GM12891 (cell line): ENCODE results near the gene TULP1.

Experiments used
- DNase-seq: peaks from one replicate; pipeline ENCODE4 v3.0.0; 2011; ENCODE audit warnings: low spot score; ENCODE audit not compliant: insufficient read length
- FAIRE-seq: peaks from 2 replicates; lab custom pipeline; 2011; peaks lifted over from hg19 to GRCh38; lab: Jason Lieb, UNC
- PAX5 ChIP-seq: IDR thresholded peaks from 2 replicates; pipeline ENCODE4 v1.6.1; 2011; ENCODE audit warnings: low read length, moderate library complexity, mild to moderate bottlenecking; ENCODE audit not compliant: insufficient read depth, severe bottlenecking
- POLR2A ChIP-seq: IDR thresholded peaks from 2 replicates; pipeline ENCODE4 v1.6.1; 2011; ENCODE audit warnings: low read depth, low read length, control low read depth
- POLR2AphosphoS5 ChIP-seq: IDR thresholded peaks from 2 replicates; pipeline ENCODE4 v1.6.1; 2011; ENCODE audit warnings: low read depth, low read length, control low read depth
- POU2F2 ChIP-seq: IDR thresholded peaks from 2 replicates; pipeline ENCODE4 v1.6.1; 2011; ENCODE audit warnings: low read depth, mild to moderate bottlenecking, control low read depth, low read length, moderate library complexity
- SPI1 ChIP-seq: IDR thresholded peaks from 2 replicates; pipeline ENCODE4 v1.6.1; 2011; ENCODE audit warnings: low read depth, low read length, control low read depth
- TAF1 ChIP-seq: IDR thresholded peaks from 2 replicates; pipeline ENCODE4 v1.6.1; 2011; ENCODE audit warnings: low read depth, low read length, control low read depth

The TULP1 gene

DNA sequence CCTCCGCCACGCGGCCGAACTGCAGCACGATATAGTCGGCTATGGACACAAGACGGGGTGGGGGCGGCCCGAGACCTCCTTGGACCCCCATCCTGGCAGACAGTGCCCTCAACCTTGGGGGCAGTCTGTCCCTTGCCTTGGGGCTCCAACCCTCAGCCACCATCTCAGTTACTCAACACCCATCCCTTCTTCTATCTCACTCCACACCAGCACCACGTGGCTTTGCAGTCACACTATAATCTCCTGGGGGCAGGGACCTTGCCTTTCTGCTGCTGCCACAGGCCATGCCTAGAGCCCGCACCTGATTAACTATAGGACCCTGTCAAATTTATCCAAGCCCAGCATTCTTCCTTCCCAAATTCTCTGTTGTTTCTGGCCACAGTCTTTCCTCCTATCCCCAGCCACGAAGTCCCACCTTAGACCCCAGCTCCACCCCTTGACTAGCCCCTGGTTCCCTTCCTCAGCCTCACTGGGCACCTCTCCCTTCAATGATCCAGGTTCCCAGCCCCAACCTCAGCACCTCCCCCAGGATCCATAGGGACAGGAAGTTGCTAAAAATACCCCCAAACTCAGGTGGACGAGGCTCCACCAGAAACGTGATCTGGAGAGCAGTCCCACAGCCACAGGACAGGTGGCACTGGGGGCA, 14.2 kb downstream of the TULP1 start:
- FAIRE-seq (no peak), DNase-seq (no peak)
- TF ChIP-seq TAF1 (no peak), POU2F2 (no peak), POLR2AphosphoS5 (no peak)

DNA sequence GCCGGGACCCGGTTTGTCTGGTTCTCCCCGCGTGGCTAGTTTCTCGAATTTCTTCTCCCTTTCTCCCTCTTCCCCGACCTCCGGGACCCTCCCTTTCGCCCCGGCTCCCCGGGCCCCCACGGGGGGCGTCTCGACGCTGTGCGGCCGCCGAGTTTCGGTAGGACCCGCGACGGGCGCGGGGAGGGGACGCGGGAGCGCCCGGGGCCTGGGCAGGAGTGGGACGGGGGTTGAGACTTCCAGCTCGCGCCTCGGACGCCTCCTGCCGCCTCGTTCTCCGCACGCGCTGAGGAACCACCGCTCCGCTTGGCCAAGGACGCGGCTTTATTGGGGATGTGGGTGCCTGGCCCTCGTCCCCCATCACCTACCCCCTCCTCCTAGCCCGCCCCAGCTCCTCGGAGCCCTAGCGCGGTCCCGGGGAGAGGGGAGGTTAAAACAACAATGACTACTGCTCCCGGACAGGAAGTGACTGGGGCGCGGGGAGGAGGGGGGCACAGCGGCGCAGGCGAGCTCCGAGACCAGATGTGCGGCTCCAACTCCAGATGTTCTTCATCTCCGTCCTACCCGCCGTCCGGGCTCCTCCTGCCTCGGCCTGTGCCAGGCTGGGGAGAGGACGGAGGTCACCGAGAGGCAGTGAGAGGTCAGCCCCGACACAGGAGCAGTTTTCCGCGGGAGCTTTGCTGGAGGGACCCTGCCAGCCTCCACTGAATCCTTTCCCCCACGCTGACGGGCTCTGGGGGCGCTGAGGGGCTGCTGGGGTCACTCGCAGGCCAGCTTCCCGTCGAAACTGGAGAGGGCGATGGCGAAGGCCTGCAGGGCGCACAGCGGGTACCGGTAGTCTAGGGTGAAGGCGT, 14.9 kb downstream of the TULP1 start:
- FAIRE-seq (no peak), DNase-seq (peak; percentile 57)
- TF ChIP-seq POLR2AphosphoS5 (no peak), TAF1 (no peak), SPI1 (no peak), POU2F2 (no peak), POLR2A (no peak), PAX5 (no peak)

DNA sequence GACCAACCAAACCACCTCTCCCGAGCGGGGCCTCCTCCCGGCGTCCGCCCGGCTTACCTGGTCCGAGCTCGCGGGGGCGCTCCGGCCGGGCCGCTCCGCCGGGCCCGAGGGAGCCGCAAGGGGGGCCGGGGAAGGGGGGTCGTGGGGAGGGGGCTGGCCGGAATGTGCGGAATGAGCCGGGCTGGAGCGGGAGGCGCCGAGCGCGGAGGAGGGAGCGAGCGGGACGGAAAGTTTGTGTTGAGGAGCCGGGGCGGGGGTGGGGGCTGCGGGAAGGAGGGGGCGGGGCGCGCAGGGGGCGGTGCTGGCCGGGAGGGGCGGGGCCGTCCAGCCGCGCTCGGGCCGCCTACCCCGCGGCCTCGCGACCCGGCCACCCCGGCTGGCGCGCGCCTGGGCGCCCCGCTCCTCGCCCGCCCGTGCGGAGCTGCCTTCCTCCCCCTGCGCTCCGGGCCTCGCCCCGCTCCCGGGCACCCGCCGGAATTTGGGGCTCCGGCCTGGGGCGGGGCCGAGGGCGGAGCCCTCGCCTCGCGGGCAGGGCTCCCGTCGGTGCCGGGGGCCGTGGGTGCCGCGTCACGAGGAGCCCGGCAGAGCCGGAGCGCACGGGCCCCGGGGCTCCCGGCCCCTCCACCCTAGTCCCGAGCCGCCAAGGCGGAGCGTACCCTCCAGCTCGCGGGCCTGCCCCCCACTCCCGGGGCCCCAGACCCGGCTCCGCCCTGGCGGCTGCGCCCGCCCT, 15.7 kb downstream of the TULP1 start, which contains the start of gene TEAD3:
TSS of gene TEAD3 (minus strand) at position 239 of the 730 bp plus-strand sequence.
- DNase-seq (peak; percentile 89), FAIRE-seq (no peak)
- TF ChIP-seq POU2F2: no peak
- TF ChIP-seq PAX5: no peak
- TF ChIP-seq TAF1: no peak
- no peak for TF ChIP-seq POLR2A
- TF ChIP-seq POLR2AphosphoS5: no peak
- no peak for TF ChIP-seq SPI1

DNA sequence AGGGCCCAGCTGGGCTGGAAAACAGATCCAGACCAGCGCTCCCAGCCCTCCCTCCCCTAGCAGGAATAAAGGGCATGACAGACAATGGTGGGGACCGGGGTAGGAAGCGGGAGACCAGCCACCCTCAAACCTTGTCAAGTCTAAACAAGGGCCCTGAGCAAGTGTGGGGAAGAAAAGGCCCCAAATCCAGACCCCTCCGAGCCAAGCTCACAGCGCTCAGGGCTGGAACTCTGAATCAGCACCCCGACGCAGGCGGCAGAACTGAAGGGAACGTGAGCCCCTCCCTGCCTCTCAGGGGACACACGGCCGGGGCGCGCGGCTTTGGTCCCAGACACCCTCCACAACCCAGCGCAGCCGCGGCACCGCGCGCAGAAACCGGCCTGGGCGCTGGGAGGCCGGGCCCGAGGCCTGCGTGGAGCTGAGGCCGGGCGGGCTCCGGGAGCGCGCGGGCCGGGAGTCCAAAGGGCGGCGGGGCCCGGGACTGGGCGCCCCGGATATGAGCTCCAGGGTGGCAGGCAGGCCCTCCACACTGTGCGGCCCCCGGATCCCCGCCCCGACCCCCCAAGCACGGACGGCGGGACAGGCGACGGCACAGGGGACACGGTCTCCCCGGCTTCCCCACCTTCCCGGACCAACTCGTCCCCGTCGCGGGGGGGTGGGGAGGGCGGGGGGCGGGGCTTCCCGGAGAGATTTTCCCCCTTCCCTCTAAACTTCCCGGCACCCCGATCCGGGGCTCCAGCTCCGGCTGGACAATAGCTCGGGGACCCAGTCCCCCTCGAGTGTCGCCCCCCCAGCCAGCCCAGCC, 16.5 kb downstream of the TULP1 start:
- TF ChIP-seq POLR2A (no peak), POLR2AphosphoS5 (no peak), TAF1 (no peak), POU2F2 (no peak), PAX5 (no peak), SPI1 (no peak)
- no peak for FAIRE-seq
- no peak for DNase-seq

DNA sequence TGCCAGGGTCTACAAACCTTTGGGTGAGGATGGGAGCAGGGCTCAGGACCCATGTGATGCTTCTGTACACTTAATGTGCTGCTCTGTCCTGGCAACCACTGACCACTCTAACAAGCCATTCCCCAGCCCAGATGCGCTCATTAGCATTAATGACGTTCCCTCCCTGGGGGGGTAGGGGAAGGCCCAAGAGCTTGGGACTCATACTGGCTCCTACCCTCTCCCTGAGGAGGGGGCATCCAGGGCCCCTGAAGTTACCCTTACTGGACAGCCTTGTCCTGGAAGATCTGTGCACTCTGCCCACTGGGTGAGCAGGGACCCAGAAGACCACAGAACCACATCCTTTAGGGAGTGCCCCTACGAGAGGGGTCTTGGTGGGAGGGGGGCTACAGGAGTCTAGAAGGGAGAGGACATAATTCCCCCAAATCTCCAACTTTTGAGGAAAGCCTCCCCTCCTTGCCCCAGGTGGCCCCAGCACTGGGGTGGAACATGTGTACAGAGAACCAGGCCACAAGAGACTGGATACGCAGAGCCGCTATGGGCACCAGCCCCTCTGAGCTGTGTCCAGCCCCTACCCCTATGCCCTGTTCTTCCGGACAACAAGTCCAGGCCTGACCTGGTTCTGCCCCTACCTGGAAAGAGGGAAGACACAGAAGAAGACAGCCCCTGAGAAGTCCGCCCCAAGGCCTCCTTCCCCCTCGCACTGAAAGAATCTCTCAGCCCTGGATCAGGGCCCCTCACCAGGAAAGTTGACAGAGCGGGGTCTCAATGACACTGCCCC, 17.2 kb downstream of the TULP1 start:
- FAIRE-seq: no peak
- no peak for TF ChIP-seq SPI1
- TF ChIP-seq POLR2AphosphoS5: no peak
- TF ChIP-seq TAF1: no peak
- no peak for TF ChIP-seq POLR2A
- TF ChIP-seq POU2F2: no peak
- no peak for TF ChIP-seq PAX5
- no peak for DNase-seq

DNA sequence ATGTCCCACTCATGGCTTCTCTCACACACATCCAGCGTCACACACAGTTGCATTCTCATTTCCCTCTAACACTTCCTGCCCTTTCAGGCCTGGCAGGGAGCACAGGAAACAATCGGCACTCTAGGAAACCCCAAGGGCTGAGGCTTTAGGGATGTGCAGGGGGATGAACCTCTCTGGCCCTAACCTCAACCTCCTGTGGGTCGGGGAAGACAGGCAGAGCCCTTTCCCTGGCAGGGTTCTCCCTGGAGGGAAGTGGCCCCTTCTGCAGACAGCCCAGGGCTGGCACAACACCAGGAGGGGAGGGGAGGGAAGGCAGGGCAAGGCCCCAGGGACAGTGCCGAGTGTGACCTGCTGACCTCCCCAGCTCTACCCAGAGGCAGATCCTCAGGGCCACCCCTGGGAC, 18.5 kb downstream of the TULP1 start:
- TF ChIP-seq POU2F2 (no peak), POLR2A (no peak), POLR2AphosphoS5 (no peak), PAX5 (no peak), TAF1 (no peak), SPI1 (no peak)
- DNase-seq (no peak), FAIRE-seq (no peak)

DNA sequence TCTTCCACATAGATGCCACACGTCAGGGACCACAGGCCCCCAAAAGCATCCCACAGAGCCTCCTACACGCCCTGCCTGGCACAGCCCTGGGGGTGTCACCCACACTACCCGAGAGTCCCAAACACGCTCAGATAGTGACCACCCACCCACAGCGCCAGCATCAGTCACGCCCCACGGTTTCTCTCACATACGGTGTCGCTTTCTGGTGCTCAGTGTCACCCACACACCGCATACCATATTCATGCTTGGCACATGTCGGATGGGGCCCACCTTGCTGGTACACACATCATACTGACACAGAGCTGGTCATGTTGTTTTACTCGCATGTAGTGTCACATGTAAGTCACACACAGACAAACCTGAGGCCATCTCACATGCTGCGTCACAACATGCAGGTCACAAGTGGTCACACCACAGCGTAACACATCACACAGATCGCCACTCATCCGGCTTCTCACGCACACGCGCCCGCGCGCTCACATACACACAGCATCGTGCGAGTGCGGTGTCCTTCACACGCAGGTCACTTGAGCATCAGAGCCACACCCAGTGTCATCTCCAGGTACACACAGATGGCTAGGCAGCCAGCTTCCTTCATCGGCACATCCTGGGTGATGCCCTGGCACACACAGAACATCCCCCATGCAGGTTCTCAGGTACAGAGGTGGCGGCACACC, 19.3 kb downstream of the TULP1 start:
- FAIRE-seq: no peak
- no peak for DNase-seq
- TF ChIP-seq POLR2A: no peak

DNA sequence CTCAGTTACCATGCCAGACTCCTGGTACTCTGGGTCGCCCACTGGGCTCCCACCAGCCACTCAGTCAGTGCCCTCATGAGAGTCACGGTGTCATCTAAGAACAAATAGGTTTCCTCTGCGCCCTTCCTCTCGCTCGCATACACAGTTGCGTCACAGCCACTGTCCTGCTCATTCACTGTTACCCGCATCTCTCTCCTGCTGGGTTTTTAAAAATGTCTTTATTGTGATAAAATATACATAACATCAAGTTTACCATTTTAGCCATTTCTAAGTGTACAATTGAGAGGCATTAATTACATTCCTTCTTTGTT, 19.8 kb downstream of the TULP1 start:
- FAIRE-seq (no peak), DNase-seq (no peak)
- TF ChIP-seq TAF1 (no peak), PAX5 (no peak), POLR2A (no peak), POU2F2 (no peak), SPI1 (no peak)
